Cardiac fibroblast (primary cell): ENCODE results near the gene JAZF1.

Experiments used
- DNase-seq, 2 donors: peaks; one replicate each; pipeline versions ENCODE4 v3.0.0 to v3.0.0-alpha.2; 2010; ENCODE audit warnings: low read depth in 2 of 2
- H3K4me3 ChIP-seq, 2 donors: replicated peaks in 1 of 2; 1 replicate in 1 of 2; 2 replicates in 1 of 2; pipeline ENCODE4 v1.5.1; 2011; ENCODE audit warnings: low read depth in 2 of 2, low read length in 2 of 2, mild to moderate bottlenecking in 2 of 2, moderate library complexity in 1 of 2
- CTCF ChIP-seq: IDR thresholded peaks from one replicate; pipeline ENCODE4 v1.5.1; 2011; ENCODE audit warnings: low read depth, mild to moderate bottlenecking, low read length, inconsistent platforms

JAZF1 gene

GRCh38 chr7:27998382-27998781 is 182.2 kb downstream of the JAZF1 start:
- no peak for DNase-seq
- no peak overlapping the region for H3K4me3 ChIP-seq
- TF ChIP-seq CTCF: no peak

- TF ChIP-seq CTCF: no peak
- no peak for DNase-seq
- H3K4me3 ChIP-seq: no peak overlapping the region
Observed at GRCh38 chr7:27997188-27997707, 183.3 kb downstream of the JAZF1 start.

GRCh38 chr7:27996141-27996540 is 184.5 kb downstream of the JAZF1 start:
- no peak for DNase-seq
- no peak for TF ChIP-seq CTCF
- no peak overlapping the region for H3K4me3 ChIP-seq

GRCh38 chr7:27995228-27995627 is 185.4 kb downstream of the JAZF1 start:
- no peak for TF ChIP-seq CTCF
- H3K4me3 ChIP-seq: no peak overlapping the region
- DNase-seq: peak in 1 of 2 donors; percentile 28

GRCh38 chr7:27994639-27995038 is 186.0 kb downstream of the JAZF1 start:
- H3K4me3 ChIP-seq: no peak overlapping the region
- TF ChIP-seq CTCF: no peak
- DNase-seq: peak in 1 of 2 donors; percentile 20

GRCh38 chr7:27992755-27993493 is 187.7 kb downstream of the JAZF1 start:
- H3K4me3 ChIP-seq: no peak overlapping the region
- no peak for DNase-seq
- TF ChIP-seq CTCF: no peak
